Measurements from ENCODE around the gene DNAAF8.
"Not testable (repeated sequence)": the region's sequence is repeated elsewhere in the genome, so short reads cannot be mapped to it uniquely, and the experiment has no call there.

The DNAAF8 gene

GRCh38 chr16:4777339-4778049, 43.2 kb downstream of the DNAAF8 start:
- no peak for TF ChIP-seq TAF1 (IDR thresholded peaks at IDR 0.05; ENCODE audit: borderline replicate concordance, low read depth, low read length)
- TF ChIP-seq POLR2AphosphoS5 (IDR thresholded peaks at IDR 0.05; ENCODE audit: low read depth, low read length), result no peak
- no peak for TF ChIP-seq POLR2A (IDR thresholded peaks at IDR 0.05; ENCODE audit: low read depth, low read length)
- DNase-seq (ENCODE audit: insufficient read length), result no peak
- no peak for FAIRE-seq

- TF ChIP-seq POLR2A (IDR thresholded peaks at IDR 0.05; ENCODE audit: low read depth, low read length) (no peak), POLR2AphosphoS5 (IDR thresholded peaks at IDR 0.05; ENCODE audit: low read depth, low read length) (no peak), TAF1 (IDR thresholded peaks at IDR 0.05; ENCODE audit: borderline replicate concordance, low read depth, low read length) (no peak)
- no peak for FAIRE-seq
- DNase-seq (ENCODE audit: insufficient read length), result no peak
Observed at GRCh38 chr16:4778050-4778392, 43.7 kb downstream of the DNAAF8 start.

- DNase-seq (ENCODE audit: insufficient read length) (no peak), FAIRE-seq (no peak)
- no peak for TF ChIP-seq POLR2AphosphoS5 (IDR thresholded peaks at IDR 0.05; ENCODE audit: low read depth, low read length)
- TF ChIP-seq POLR2A (IDR thresholded peaks at IDR 0.05; ENCODE audit: low read depth, low read length), result no peak
- TF ChIP-seq TAF1 (IDR thresholded peaks at IDR 0.05; ENCODE audit: borderline replicate concordance, low read depth, low read length), result no peak
Observed at GRCh38 chr16:4780235-4780634, 45.9 kb downstream of the DNAAF8 start.

GRCh38 chr16:4783251-4783950, 49.1 kb downstream of the DNAAF8 start:
- FAIRE-seq (no peak), DNase-seq (ENCODE audit: insufficient read length) (no peak)
- TF ChIP-seq TAF1 (IDR thresholded peaks at IDR 0.05; ENCODE audit: borderline replicate concordance, low read depth, low read length) (no peak), POLR2A (IDR thresholded peaks at IDR 0.05; ENCODE audit: low read depth, low read length) (no peak), POLR2AphosphoS5 (IDR thresholded peaks at IDR 0.05; ENCODE audit: low read depth, low read length) (no peak)

- no peak for TF ChIP-seq POLR2AphosphoS5 (IDR thresholded peaks at IDR 0.05; ENCODE audit: low read depth, low read length)
- no peak for TF ChIP-seq TAF1 (IDR thresholded peaks at IDR 0.05; ENCODE audit: borderline replicate concordance, low read depth, low read length)
- no peak for TF ChIP-seq POLR2A (IDR thresholded peaks at IDR 0.05; ENCODE audit: low read depth, low read length)
- DNase-seq (ENCODE audit: insufficient read length), result no peak
- no peak for FAIRE-seq
Observed at GRCh38 chr16:4783951-4784336, 49.6 kb downstream of the DNAAF8 start.

GRCh38 chr16:4784444-4784987, 50.2 kb downstream of the DNAAF8 start:
- not testable (repeated sequence) for DNase-seq (ENCODE audit: insufficient read length); FAIRE-seq

- no peak for FAIRE-seq
- no peak for DNase-seq (ENCODE audit: insufficient read length)
- no peak for TF ChIP-seq POLR2AphosphoS5 (IDR thresholded peaks at IDR 0.05; ENCODE audit: low read depth, low read length)
- TF ChIP-seq POLR2A (IDR thresholded peaks at IDR 0.05; ENCODE audit: low read depth, low read length), result no peak
- no peak for TF ChIP-seq TAF1 (IDR thresholded peaks at IDR 0.05; ENCODE audit: borderline replicate concordance, low read depth, low read length)
Observed at GRCh38 chr16:4785758-4786433, 51.6 kb downstream of the DNAAF8 start.

- no peak for TF ChIP-seq TAF1 (IDR thresholded peaks at IDR 0.05; ENCODE audit: borderline replicate concordance, low read depth, low read length)
- no peak for TF ChIP-seq POLR2AphosphoS5 (IDR thresholded peaks at IDR 0.05; ENCODE audit: low read depth, low read length)
- TF ChIP-seq POLR2A (IDR thresholded peaks at IDR 0.05; ENCODE audit: low read depth, low read length), result no peak
- FAIRE-seq (no peak), DNase-seq (ENCODE audit: insufficient read length) (no peak)
Observed at GRCh38 chr16:4787068-4787467, 52.7 kb downstream of the DNAAF8 start.

- FAIRE-seq, result no peak
- TF ChIP-seq TAF1 (IDR thresholded peaks at IDR 0.05; ENCODE audit: borderline replicate concordance, low read depth, low read length), result no peak
- TF ChIP-seq POLR2A (IDR thresholded peaks at IDR 0.05; ENCODE audit: low read depth, low read length), result no peak
- TF ChIP-seq POLR2AphosphoS5 (IDR thresholded peaks at IDR 0.05; ENCODE audit: low read depth, low read length), result no peak
- DNase-seq (ENCODE audit: insufficient read length), result no peak
Observed at GRCh38 chr16:4787627-4788482, 53.5 kb downstream of the DNAAF8 start, which contains the start of gene SEPTIN12. SEPTIN12 (minus strand) TSS chr16:4788345; CDS start chr16:4787645, 700 bp downstream.

- no peak for FAIRE-seq
- TF ChIP-seq POLR2A (IDR thresholded peaks at IDR 0.05; ENCODE audit: low read depth, low read length) (no peak), TAF1 (IDR thresholded peaks at IDR 0.05; ENCODE audit: borderline replicate concordance, low read depth, low read length) (no peak), POLR2AphosphoS5 (IDR thresholded peaks at IDR 0.05; ENCODE audit: low read depth, low read length) (no peak)
- DNase-seq (ENCODE audit: insufficient read length), result no peak
Observed at GRCh38 chr16:4788489-4788889, 54.2 kb downstream of the DNAAF8 start.

- no peak for DNase-seq (ENCODE audit: insufficient read length)
- TF ChIP-seq POLR2A (IDR thresholded peaks at IDR 0.05; ENCODE audit: low read depth, low read length), result no peak
- no peak for TF ChIP-seq TAF1 (IDR thresholded peaks at IDR 0.05; ENCODE audit: borderline replicate concordance, low read depth, low read length)
- TF ChIP-seq POLR2AphosphoS5 (IDR thresholded peaks at IDR 0.05; ENCODE audit: low read depth, low read length), result no peak
- no peak for FAIRE-seq
Observed at GRCh38 chr16:4788910-4789309, 54.6 kb downstream of the DNAAF8 start.
